Measurements from ENCODE around the gene SF1. TPM values are rescaled to one million over a fixed set of nuclear protein-coding genes. Genes with fewer than 3 reads are reported as not detected.
"Not testable (repeated sequence)": the region's sequence is repeated elsewhere in the genome, so short reads cannot be mapped to it uniquely, and the experiment has no call there.

The SF1 gene, protein sequence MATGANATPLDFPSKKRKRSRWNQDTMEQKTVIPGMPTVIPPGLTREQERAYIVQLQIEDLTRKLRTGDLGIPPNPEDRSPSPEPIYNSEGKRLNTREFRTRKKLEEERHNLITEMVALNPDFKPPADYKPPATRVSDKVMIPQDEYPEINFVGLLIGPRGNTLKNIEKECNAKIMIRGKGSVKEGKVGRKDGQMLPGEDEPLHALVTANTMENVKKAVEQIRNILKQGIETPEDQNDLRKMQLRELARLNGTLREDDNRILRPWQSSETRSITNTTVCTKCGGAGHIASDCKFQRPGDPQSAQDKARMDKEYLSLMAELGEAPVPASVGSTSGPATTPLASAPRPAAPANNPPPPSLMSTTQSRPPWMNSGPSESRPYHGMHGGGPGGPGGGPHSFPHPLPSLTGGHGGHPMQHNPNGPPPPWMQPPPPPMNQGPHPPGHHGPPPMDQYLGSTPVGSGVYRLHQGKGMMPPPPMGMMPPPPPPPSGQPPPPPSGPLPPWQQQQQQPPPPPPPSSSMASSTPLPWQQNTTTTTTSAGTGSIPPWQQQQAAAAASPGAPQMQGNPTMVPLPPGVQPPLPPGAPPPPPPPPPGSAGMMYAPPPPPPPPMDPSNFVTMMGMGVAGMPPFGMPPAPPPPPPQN
- total RNA-seq, result 773 TPM

GRCh38 chr11:64778473-64779298, at the start of gene SF1:
Gene SF1 (minus strand): TSS chr11:64778542. CDS start chr11:64778392, 150 bp downstream.
- H3K27me3 ChIP-seq (ENCODE audit: insufficient read depth, low read length), result no peaks in the 10 kb centered on the region
- H3K4me3 ChIP-seq (ENCODE audit: low read length), result peak within 1 kb of the TSS; percentile 91
- no peaks in the 10 kb centered on the region for H3K9me3 ChIP-seq (ENCODE audit: low read depth, low read length)
- peaks cover 49% of the 10 kb centered on the region for H3K4me1 ChIP-seq (ENCODE audit: insufficient read depth, low read length)

GRCh38 chr11:64827451-64827839, 49.1 kb upstream of the SF1 start:
- Histone ChIP-seq H3K27me3 (ENCODE audit: insufficient read depth, low read length) (no peaks in the 10 kb centered on the region), H3K4me1 (ENCODE audit: insufficient read depth, low read length) (no peaks in the 10 kb centered on the region), H3K9me3 (ENCODE audit: low read depth, low read length) (no peaks in the 10 kb centered on the region), H3K4me3 (ENCODE audit: low read length) (no peak overlapping the region)

DNA sequence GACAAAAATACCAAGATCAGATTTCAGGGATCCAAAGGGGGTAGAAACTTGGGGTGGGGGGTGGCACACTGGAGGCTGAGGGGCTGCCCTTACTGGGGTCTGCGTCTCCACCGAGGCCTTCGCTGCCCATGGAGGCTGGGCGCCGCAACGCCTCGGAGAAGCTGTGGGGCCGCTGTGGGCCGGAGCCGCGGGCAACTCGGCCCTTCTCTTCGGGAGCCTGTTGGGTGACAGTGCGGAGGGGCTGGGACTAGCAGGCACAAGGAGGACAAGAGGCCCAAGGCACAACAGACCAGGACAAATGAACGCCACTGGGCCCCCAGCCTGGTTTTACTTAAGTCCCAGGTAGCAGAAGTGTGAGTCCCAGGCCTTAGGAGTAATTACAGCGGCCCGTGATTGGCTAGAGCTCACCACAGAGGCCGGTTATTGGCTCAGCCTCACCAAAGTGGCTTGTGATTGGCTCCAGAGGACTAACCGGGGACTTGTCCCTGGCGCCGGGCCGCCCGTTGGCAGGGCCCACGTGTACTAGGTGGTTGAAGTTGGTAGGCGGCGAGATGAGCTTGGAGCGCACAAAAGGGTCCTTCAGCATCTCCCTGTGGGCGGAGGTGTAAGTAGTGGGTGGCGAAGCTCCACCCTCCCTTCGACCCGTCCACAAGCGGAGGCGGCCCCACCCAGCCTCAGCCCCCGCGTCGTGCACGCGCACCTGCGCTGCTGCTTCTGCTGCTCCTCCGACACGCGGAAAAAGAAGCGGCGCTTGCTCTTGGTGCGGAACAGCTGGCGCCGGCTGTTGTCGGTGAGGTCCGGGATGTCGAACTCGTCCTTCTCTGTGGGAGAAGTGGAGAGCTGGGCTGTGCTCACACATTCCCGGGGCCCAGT, 48.5 kb upstream of the SF1 start:
- H3K27me3 ChIP-seq (ENCODE audit: insufficient read depth, low read length), result no peaks in the 10 kb centered on the region
- H3K4me3 ChIP-seq (ENCODE audit: low read length), result no peak overlapping the region
- H3K4me1 ChIP-seq (ENCODE audit: insufficient read depth, low read length), result no peaks in the 10 kb centered on the region
- H3K9me3 ChIP-seq (ENCODE audit: low read depth, low read length), result no peaks in the 10 kb centered on the region

- no peak overlapping the region for H3K4me3 ChIP-seq (ENCODE audit: low read length)
- H3K27me3 ChIP-seq (ENCODE audit: insufficient read depth, low read length), result no peaks in the 10 kb centered on the region
- no peaks in the 10 kb centered on the region for H3K9me3 ChIP-seq (ENCODE audit: low read depth, low read length)
- no peaks in the 10 kb centered on the region for H3K4me1 ChIP-seq (ENCODE audit: insufficient read depth, low read length)
These were observed 47.7 kb upstream of the SF1 start for GRCh38 chr11:64826062-64826461.

DNA sequence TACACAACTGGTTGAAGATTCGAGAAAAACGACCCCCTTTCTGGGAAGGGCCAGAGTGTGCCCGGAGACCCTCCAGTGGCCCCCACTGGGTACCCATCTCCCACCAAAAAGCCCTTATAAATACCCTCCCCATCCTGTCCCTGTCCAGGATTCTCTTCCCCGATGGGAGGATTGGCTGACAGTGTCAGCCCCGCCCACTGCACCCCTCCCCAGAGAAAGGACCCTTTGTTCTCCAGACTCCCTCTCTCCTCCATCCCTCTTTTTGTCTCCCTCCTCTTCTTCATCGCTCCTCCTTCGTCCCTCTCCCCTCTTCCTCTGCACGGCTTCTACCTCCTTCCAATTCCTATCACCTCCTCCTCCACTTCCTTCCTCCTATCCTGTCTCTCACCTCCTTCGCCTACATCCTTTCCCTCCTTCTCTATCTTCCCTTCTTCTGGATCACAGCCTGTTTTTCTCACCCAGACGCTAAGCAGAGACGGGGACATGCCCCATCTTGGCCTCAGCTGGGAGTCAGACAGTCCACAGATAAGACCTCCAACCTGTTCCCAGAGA, 45.3 kb upstream of the SF1 start:
- no peaks in the 10 kb centered on the region for H3K4me1 ChIP-seq (ENCODE audit: insufficient read depth, low read length)
- H3K9me3 ChIP-seq (ENCODE audit: low read depth, low read length), result no peaks in the 10 kb centered on the region
- no peaks in the 10 kb centered on the region for H3K27me3 ChIP-seq (ENCODE audit: insufficient read depth, low read length)
- no peak overlapping the region for H3K4me3 ChIP-seq (ENCODE audit: low read length)

DNA sequence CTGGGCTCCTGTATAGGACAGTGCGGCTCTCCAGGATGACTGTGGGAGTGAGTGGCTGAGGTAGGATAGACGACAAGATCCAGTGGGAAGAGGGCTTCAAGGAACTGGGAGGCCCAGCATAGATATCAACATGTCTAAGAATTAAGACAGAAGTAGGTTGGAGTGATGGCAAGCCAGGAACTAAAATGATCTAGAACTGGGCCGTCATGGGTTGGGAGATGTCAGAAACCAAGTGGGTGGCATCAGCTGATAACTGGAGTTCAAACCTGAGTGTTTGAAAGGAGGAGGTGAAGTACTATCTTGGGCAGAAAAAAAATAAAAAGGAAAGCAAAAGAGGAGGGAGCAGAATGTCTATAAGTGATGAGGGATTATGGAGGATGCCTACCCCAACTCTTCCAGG, 39.1 kb upstream of the SF1 start:
- H3K27me3 ChIP-seq (ENCODE audit: insufficient read depth, low read length), result no peaks in the 10 kb centered on the region
- H3K4me1 ChIP-seq (ENCODE audit: insufficient read depth, low read length), result no peaks in the 10 kb centered on the region
- H3K9me3 ChIP-seq (ENCODE audit: low read depth, low read length), result no peaks in the 10 kb centered on the region
- no peak overlapping the region for H3K4me3 ChIP-seq (ENCODE audit: low read length)

GRCh38 chr11:64815433-64815832, 37.1 kb upstream of the SF1 start:
- H3K4me1 ChIP-seq (ENCODE audit: insufficient read depth, low read length); H3K27me3 ChIP-seq (ENCODE audit: insufficient read depth, low read length); H3K9me3 ChIP-seq (ENCODE audit: low read depth, low read length); H3K4me3 ChIP-seq (ENCODE audit: low read length): not testable (repeated sequence)

GRCh38 chr11:64814712-64815187, 36.4 kb upstream of the SF1 start:
- Histone ChIP-seq H3K4me3 (ENCODE audit: low read length) (no peak overlapping the region), H3K9me3 (ENCODE audit: low read depth, low read length) (no peaks in the 10 kb centered on the region), H3K27me3 (ENCODE audit: insufficient read depth, low read length) (no peaks in the 10 kb centered on the region), H3K4me1 (ENCODE audit: insufficient read depth, low read length) (peaks cover 7% of the 10 kb centered on the region)

GRCh38 chr11:64813826-64814225, 35.5 kb upstream of the SF1 start:
- no peak overlapping the region for H3K4me3 ChIP-seq (ENCODE audit: low read length)
- no peaks in the 10 kb centered on the region for H3K9me3 ChIP-seq (ENCODE audit: low read depth, low read length)
- peaks cover 15% of the 10 kb centered on the region for H3K4me1 ChIP-seq (ENCODE audit: insufficient read depth, low read length)
- H3K27me3 ChIP-seq (ENCODE audit: insufficient read depth, low read length), result no peaks in the 10 kb centered on the region

DNA sequence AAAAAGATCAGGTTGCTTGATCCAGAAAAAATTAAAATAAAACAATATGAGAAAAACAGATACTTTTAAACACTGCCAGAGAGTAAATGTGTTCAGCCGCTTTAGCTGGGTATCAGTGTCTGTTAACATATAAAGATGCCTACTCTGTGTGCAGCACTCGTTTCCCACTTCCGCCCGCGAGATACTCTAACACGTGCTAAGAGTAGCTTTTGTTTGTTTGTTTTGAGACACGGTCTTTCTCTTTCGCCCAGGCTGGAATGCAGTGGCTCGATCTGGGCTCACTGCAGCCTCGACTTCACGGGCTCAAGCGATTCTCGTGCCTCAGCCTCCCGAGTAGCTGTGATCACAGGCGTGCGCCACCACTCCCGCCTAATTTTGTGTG, 32.5 kb upstream of the SF1 start:
- no peaks in the 10 kb centered on the region for H3K27me3 ChIP-seq (ENCODE audit: insufficient read depth, low read length)
- H3K9me3 ChIP-seq (ENCODE audit: low read depth, low read length), result no peaks in the 10 kb centered on the region
- peaks cover 15% of the 10 kb centered on the region for H3K4me1 ChIP-seq (ENCODE audit: insufficient read depth, low read length)
- peak overlapping the region; percentile 73 for H3K4me3 ChIP-seq (ENCODE audit: low read length)

- peak within 1 kb of the TSS; percentile 73 for H3K4me3 ChIP-seq (ENCODE audit: low read length)
- H3K4me1 ChIP-seq (ENCODE audit: insufficient read depth, low read length), result peaks cover 15% of the 10 kb centered on the region
These were observed 32.0 kb upstream of the SF1 start, which contains the start of gene MEN1 for GRCh38 chr11:64810271-64810890. Gene MEN1 (minus strand): TSS chr11:64810551. CDS start chr11:64810109, 442 bp downstream.

DNA sequence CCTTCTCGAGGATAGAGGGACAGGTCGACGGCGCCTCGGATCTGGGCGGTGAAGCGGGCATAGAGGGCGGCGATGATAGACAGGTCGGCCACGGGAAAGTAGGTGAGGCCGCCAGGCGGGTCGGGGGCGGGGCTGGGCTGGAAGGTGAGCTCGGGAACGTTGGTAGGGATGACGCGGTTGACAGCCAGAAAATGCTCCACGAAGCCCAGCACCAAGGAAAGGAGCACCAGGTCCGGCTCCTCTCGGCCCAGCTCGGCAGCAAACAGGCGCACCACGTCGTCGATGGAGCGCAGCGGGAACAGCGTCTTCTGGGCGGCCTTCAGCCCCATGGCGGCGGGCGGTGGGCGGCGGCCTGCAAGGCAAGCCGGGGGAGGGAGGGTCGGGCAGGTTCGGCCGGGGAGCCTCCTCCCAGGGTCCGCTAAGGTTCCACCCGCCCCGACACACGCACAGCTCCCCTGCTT, 31.5 kb upstream of the SF1 start:
- H3K9me3 ChIP-seq (ENCODE audit: low read depth, low read length), result no peaks in the 10 kb centered on the region
- no peaks in the 10 kb centered on the region for H3K27me3 ChIP-seq (ENCODE audit: insufficient read depth, low read length)
- peaks cover 15% of the 10 kb centered on the region for H3K4me1 ChIP-seq (ENCODE audit: insufficient read depth, low read length)
- H3K4me3 ChIP-seq (ENCODE audit: low read length), result peak overlapping the region; percentile 73

More at GRCh38 chr11:64810271-64810890, 32.0 kb upstream of the SF1 start, which contains the start of gene MEN1:
- Histone ChIP-seq H3K27me3 (ENCODE audit: insufficient read depth, low read length) (no peaks in the 10 kb centered on the region), H3K9me3 (ENCODE audit: low read depth, low read length) (no peaks in the 10 kb centered on the region)

GRCh38 chr11:64805481-64805880, 27.1 kb upstream of the SF1 start:
- no peaks in the 10 kb centered on the region for H3K9me3 ChIP-seq (ENCODE audit: low read depth, low read length)
- H3K4me1 ChIP-seq (ENCODE audit: insufficient read depth, low read length), result peaks cover 42% of the 10 kb centered on the region
- H3K4me3 ChIP-seq (ENCODE audit: low read length), result no peak overlapping the region
- H3K27me3 ChIP-seq (ENCODE audit: insufficient read depth, low read length), result no peaks in the 10 kb centered on the region

Data from mononuclear cell (primary cell).